K562 (cell line): ENCODE measurements around the gene OR13A1. TPM values are rescaled to one million over a fixed set of nuclear protein-coding genes. Genes with fewer than 3 reads are reported as not detected.

Source experiments
- CAMTA2 ChIP-seq: fragments of 250-450 bp; sonication (Bioruptor Pico); conservative IDR thresholded peaks from 2 replicates; pipeline ENCODE4 v1.5.1; 2022
- ELK1 ChIP-seq: sonication (generic); formaldehyde crosslinking; IDR thresholded peaks from 2 replicates; pipeline ENCODE4 v1.8.1; 2022; ENCODE audit warnings: missing genetic modification reagents
- LEF1 ChIP-seq: fragments of 450-650 bp; IDR thresholded peaks from 2 replicates; pipeline ENCODE4 v1.6.1; 2016; ENCODE audit warnings: mild to moderate bottlenecking
- MAFG ChIP-seq: fragments of 450-650 bp; conservative IDR thresholded peaks from 2 replicates; pipeline ENCODE4 v1.6.1; 2016; ENCODE audit warnings: missing genetic modification characterization, missing compliant biosample characterization
- MITF ChIP-seq: IDR thresholded peaks from 2 replicates; pipeline ENCODE4 v1.6.1; 2014; ENCODE audit warnings: antibody characterized with exemption
- RAD21 ChIP-seq, 2 experiments: fragments of 250-450 bp in 1 of 2; fragments of 450-650 bp in 1 of 2; sonication (Bioruptor Pico) in 1 of 2; formaldehyde crosslinking in 1 of 2; IDR thresholded peaks in 1 of 2; conservative IDR thresholded peaks in 1 of 2; 2 replicates each; pipeline versions ENCODE4 v1.4.0 to v1.8.0; 2020 to 2022; ENCODE audit warnings: mild to moderate bottlenecking in 2 of 2, moderate library complexity in 1 of 2
- RBFOX2 ChIP-seq: fragments of 200-400 bp; formaldehyde crosslinking; IDR thresholded peaks from 2 replicates; pipeline ENCODE4 v1.6.1; 2017; ENCODE audit warnings: low read depth, mild to moderate bottlenecking, low read length, moderate library complexity
- SIX5 ChIP-seq, 2 experiments: IDR thresholded peaks; 2 replicates each; pipeline ENCODE4 v1.6.1; 2011; ENCODE audit warnings: low read length in 2 of 2, borderline replicate concordance in 1 of 2, low read depth in 1 of 2, mild to moderate bottlenecking in 1 of 2, moderate library complexity in 1 of 2; ENCODE audit not compliant: insufficient read depth in 1 of 2
- SMARCB1 ChIP-seq: IDR thresholded peaks from 2 replicates; pipeline ENCODE4 v1.6.1; 2011; ENCODE audit warnings: improper control_type of control experiment, low read depth; ENCODE audit not compliant: insufficient read length
- ZBTB11 ChIP-seq, 3 experiments: fragments of 200-800 bp in 1 of 3; fragments of 250-450 bp in 1 of 3; fragments of 450-650 bp in 1 of 3; sonication (Bioruptor Pico) in 1 of 3; sonication (Bioruptor generic) in 1 of 3; formaldehyde crosslinking in 1 of 3; IDR thresholded peaks; 2 replicates each; pipeline versions ENCODE4 v1.6.1 to v1.8.0; 2016 to 2022; ENCODE audit warnings: mild to moderate bottlenecking in 2 of 3, missing genetic modification characterization in 2 of 3, missing compliant biosample characterization in 1 of 3, moderate library complexity in 1 of 3
- ZNF445 ChIP-seq: fragments of 250-450 bp; sonication (Bioruptor Pico); IDR thresholded peaks from 2 replicates; pipeline ENCODE4 v1.4.0; 2020; ENCODE audit warnings: low read depth, mild to moderate bottlenecking, moderate library complexity
- polyA plus RNA-seq, 8 experiments: library from polyadenylated mRNA; depleted of rRNA in 4 of 8; stranded (reverse) in 5 of 8; unstranded in 3 of 8; fragments of >200 nt; fragmentation: Nextera tagmentation in 2 of 8; fragmentation: Illumina TruSeq in 1 of 8; extraction: Ambion mirVana in 2 of 8; extraction: Trizol in 1 of 8; gene quantifications; 2 replicates each; pipeline versions ENCODE4 v1.2.1 to v1.2.3, GENCODE V29; 2011 to 2014; ENCODE audit warnings: inconsistent platforms in 1 of 8, missing spikeins in 1 of 8
- total RNA-seq, 7 experiments: library from RNA; depleted of rRNA in 6 of 7; stranded (reverse); fragments of >200 nt in 6 of 7; fragmentation: Illumina TruSeq in 2 of 7; extraction: Trizol in 2 of 7; gene quantifications; 2 replicates each; pipeline versions ENCODE4 v1.2.1 to v1.2.3, GENCODE V29; 2011 to 2021; ENCODE audit warnings: low replicate concordance in 1 of 7

The OR13A1 gene
- total and polyA plus RNA-seq, 9 of the 15 experiments (the other 6 are each of a cell fraction or from before 2014, with no cell fraction given), result 0.03 to 0.11 (median 0.06) TPM; not detected in 3

- TF ChIP-seq ZNF445, result no peak
- no peak for TF ChIP-seq LEF1
- TF ChIP-seq ZBTB11 (CRISPR knock-in tag; IDR thresholded peaks at IDR 0.05), result no peak
- no peak for TF ChIP-seq MITF
- no peak for TF ChIP-seq ELK1 (CRISPR knock-in tag)
- TF ChIP-seq SIX5 (IDR thresholded peaks at IDR 0.05; ENCODE audit: borderline replicate concordance in 1 of 2, insufficient read depth in 1 of 2, low read depth in 1 of 2, low read length in 2 of 2), result no peak
- no peak for TF ChIP-seq MAFG
- no peak for TF ChIP-seq SMARCB1
- TF ChIP-seq RAD21 (CRISPR knock-in tag; conservative IDR thresholded peaks at IDR 0.05 in 1 of 2, IDR thresholded peaks at IDR 0.05 in 1 of 2), result no peak
- TF ChIP-seq RBFOX2, result no peak
- no peak for TF ChIP-seq CAMTA2 (CRISPR knock-in tag)
These were observed 33.3 kb downstream of the OR13A1 start (continued) for GRCh38 chr10:45282061-45282460.
